ENCODE data around the gene FPR1.

GRCh38 chr19:51799774-51800472, 48.2 kb upstream of the FPR1 start:
- no peak for TF ChIP-seq POLR2AphosphoS5 (IDR thresholded peaks at IDR 0.05)
- TF ChIP-seq CTCF (IDR thresholded peaks at IDR 0.05): no peak

Data from transverse colon (tissue), 4 donors.